ENCODE data around the gene MB21D2.

The MB21D2 gene

GRCh38 chr3:192958219-192958872, 40.7 kb upstream of the MB21D2 start:
- DNase-seq = no peak
- Histone ChIP-seq H3K4me1 (ENCODE audit: low read length) (no peaks in the 10 kb centered on the region), H3K9ac (ENCODE audit: low read length) (no peak overlapping the region), H3K36me3 (replicated peaks; ENCODE audit: insufficient read depth, low read length) (no peaks in the 10 kb centered on the region), H4K20me1 (ENCODE audit: insufficient read depth, low read length) (no peaks in the 10 kb centered on the region), H3K27ac (ENCODE audit: low read length) (no peak overlapping the region), H3K27me3 (replicated peaks; ENCODE audit: insufficient read depth, low read length) (no peaks in the 10 kb centered on the region), H3F3A (ENCODE audit: insufficient read depth, low read length) (no peaks in the 10 kb centered on the region), H2AFZ (ENCODE audit: low read length) (no peak overlapping the region), H3K9me2 (replicated peaks; ENCODE audit: insufficient read depth, low read length) (no peaks in the 10 kb centered on the region), H3K4me3 (ENCODE audit: low read length) (no peak overlapping the region), H3K4me2 (ENCODE audit: low read depth, low read length) (no peak overlapping the region), H3K79me2 (ENCODE audit: low read length) (no peaks in the 10 kb centered on the region), H3K9me3 (replicated peaks; ENCODE audit: insufficient read depth, low read length) (no peaks in the 10 kb centered on the region)
- TF ChIP-seq EZH2phosphoT487 (IDR thresholded peaks at IDR 0.05; ENCODE audit: low read length) (no peak), EZH2 (optimal IDR thresholded peaks at IDR 0.05; ENCODE audit: low read depth, low read length) (no peak)
- TF ChIP-seq, protein P1, sequence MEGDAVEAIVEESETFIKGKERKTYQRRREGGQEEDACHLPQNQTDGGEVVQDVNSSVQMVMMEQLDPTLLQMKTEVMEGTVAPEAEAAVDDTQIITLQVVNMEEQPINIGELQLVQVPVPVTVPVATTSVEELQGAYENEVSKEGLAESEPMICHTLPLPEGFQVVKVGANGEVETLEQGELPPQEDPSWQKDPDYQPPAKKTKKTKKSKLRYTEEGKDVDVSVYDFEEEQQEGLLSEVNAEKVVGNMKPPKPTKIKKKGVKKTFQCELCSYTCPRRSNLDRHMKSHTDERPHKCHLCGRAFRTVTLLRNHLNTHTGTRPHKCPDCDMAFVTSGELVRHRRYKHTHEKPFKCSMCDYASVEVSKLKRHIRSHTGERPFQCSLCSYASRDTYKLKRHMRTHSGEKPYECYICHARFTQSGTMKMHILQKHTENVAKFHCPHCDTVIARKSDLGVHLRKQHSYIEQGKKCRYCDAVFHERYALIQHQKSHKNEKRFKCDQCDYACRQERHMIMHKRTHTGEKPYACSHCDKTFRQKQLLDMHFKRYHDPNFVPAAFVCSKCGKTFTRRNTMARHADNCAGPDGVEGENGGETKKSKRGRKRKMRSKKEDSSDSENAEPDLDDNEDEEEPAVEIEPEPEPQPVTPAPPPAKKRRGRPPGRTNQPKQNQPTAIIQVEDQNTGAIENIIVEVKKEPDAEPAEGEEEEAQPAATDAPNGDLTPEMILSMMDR (IDR thresholded peaks at IDR 0.05; ENCODE audit: low read length) = no peak

DNA sequence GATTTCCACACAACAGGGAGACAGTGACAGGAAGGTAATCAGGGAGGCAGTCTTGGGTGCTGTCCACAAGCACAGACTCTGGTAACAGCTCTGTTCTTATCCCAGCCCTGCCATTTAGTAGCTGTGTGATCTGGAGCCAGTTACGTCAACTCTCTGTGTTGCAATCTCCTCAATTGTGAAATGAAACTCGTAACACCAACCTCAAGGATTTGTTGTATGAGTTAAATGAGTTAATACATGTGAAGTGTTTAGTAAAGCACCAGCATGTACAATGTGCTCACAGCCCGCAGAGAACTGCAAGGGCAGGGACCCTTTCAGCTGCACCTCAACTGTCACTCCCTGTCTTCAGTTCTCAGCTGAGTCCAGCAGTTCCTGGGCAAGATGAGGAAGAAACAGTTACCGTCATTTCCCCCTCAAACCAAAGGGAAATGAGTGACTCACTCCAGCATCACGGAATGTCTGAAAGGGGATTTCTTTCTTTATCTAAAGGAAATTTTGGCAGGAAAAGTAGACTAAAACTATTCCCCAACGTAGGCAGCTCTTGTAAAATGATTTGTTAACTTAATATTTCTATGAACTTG, 39.9 kb upstream of the MB21D2 start:
- H3K4me3 ChIP-seq (ENCODE audit: low read length) = no peak overlapping the region
- TF ChIP-seq, protein P1 (IDR thresholded peaks at IDR 0.05; ENCODE audit: low read length) = no peak
- no peak for TF ChIP-seq EZH2phosphoT487 (IDR thresholded peaks at IDR 0.05; ENCODE audit: low read length)

DNA sequence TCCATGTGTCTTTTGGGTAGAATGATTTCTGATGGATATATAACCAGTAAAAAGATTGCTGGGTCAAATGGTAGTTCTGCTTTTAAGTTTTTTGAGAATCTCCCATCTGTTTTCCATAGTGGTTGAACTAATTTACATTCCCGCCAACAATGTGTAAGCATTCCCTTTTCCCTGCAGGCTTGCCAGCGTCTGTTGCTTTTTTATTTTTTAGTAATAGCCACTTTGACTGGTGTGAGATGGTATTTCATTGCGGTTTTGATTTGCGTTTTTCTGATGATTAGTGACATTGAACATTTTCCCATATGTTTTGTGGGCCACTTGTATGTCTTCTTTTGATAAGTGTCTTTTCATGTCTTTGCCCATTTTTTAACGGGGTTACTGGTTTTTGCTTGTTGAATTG, 36.3 kb upstream of the MB21D2 start:
- Histone ChIP-seq H3F3A (ENCODE audit: insufficient read depth, low read length) (no peaks in the 10 kb centered on the region), H3K27ac (ENCODE audit: low read length) (no peak overlapping the region), H3K4me3 (ENCODE audit: low read length) (no peak overlapping the region), H3K27me3 (replicated peaks; ENCODE audit: insufficient read depth, low read length) (no peaks in the 10 kb centered on the region), H4K20me1 (ENCODE audit: insufficient read depth, low read length) (no peaks in the 10 kb centered on the region), H3K4me1 (ENCODE audit: low read length) (no peaks in the 10 kb centered on the region), H3K9ac (ENCODE audit: low read length) (no peak overlapping the region), H3K36me3 (replicated peaks; ENCODE audit: insufficient read depth, low read length) (no peaks in the 10 kb centered on the region), H3K4me2 (ENCODE audit: low read depth, low read length) (no peak overlapping the region), H3K79me2 (ENCODE audit: low read length) (no peaks in the 10 kb centered on the region), H3K9me2 (replicated peaks; ENCODE audit: insufficient read depth, low read length) (no peaks in the 10 kb centered on the region), H2AFZ (ENCODE audit: low read length) (no peak overlapping the region), H3K9me3 (replicated peaks; ENCODE audit: insufficient read depth, low read length) (no peaks in the 10 kb centered on the region)
- TF ChIP-seq, protein P1 (IDR thresholded peaks at IDR 0.05; ENCODE audit: low read length) = no peak
- TF ChIP-seq EZH2 (optimal IDR thresholded peaks at IDR 0.05; ENCODE audit: low read depth, low read length) (no peak), EZH2phosphoT487 (IDR thresholded peaks at IDR 0.05; ENCODE audit: low read length) (no peak)
- DNase-seq = no peak

More for the DNA sequence above, 39.9 kb upstream of the MB21D2 start:
- Histone ChIP-seq H3K4me2 (ENCODE audit: low read depth, low read length) (no peak overlapping the region), H3K9me2 (replicated peaks; ENCODE audit: insufficient read depth, low read length) (no peaks in the 10 kb centered on the region), H3K27ac (ENCODE audit: low read length) (no peak overlapping the region), H2AFZ (ENCODE audit: low read length) (no peak overlapping the region), H3K4me1 (ENCODE audit: low read length) (no peaks in the 10 kb centered on the region), H3K9ac (ENCODE audit: low read length) (no peak overlapping the region), H3K79me2 (ENCODE audit: low read length) (no peaks in the 10 kb centered on the region), H4K20me1 (ENCODE audit: insufficient read depth, low read length) (no peaks in the 10 kb centered on the region), H3K9me3 (replicated peaks; ENCODE audit: insufficient read depth, low read length) (no peaks in the 10 kb centered on the region), H3K36me3 (replicated peaks; ENCODE audit: insufficient read depth, low read length) (no peaks in the 10 kb centered on the region), H3K27me3 (replicated peaks; ENCODE audit: insufficient read depth, low read length) (no peaks in the 10 kb centered on the region), H3F3A (ENCODE audit: insufficient read depth, low read length) (no peaks in the 10 kb centered on the region)
- no peak for DNase-seq

Measured in MM.1S (cell line).